Endothelial cell of umbilical vein (primary cell): ENCODE data around the gene TK1. TPM values are rescaled to one million over a fixed set of nuclear protein-coding genes. Genes with fewer than 3 reads are reported as not detected.

Experiments used
- BruUV-seq: library from RNA; stranded (reverse); fragments of 400-500 nt; replicated peaks from 2 replicates; lab custom pipeline; 2021; lab: Mats Ljungman, UMichigan
- CTCF ChIA-PET: fragments of 300-600, 350-600 bp; sonication (Branson Sonifier 250); formaldehyde crosslinking; loops from one replicate; lab custom pipeline; 2021; ENCODE audit warnings: antibody characterized with exemption, inconsistent platforms; lab: Charles Lee
- POLR2A ChIA-PET: fragments of 300-600, 350-600 bp; sonication (Branson Sonifier 250); formaldehyde crosslinking; loops from one replicate; lab custom pipeline; 2021; ENCODE audit warnings: antibody characterized with exemption, inconsistent platforms; lab: Charles Lee
- DNase-seq: peaks from one replicate; pipeline ENCODE4 v3.0.0-alpha.2; 2011; ENCODE audit warnings: low read depth, low spot score
- FAIRE-seq: peaks from 2 replicates; lab custom pipeline; 2011; peaks lifted over from hg19 to GRCh38; lab: Jason Lieb, UNC
- H2AFZ ChIP-seq: 2 replicates; pipeline ENCODE4 v1.6.0; 2012; ENCODE audit warnings: low read depth, low read length, control low read depth, inconsistent platforms
- H3K27ac ChIP-seq: 2 replicates; pipeline ENCODE4 v1.5.1; 2011; ENCODE audit warnings: low read depth, mild to moderate bottlenecking, control low read depth, low read length, moderate library complexity; ENCODE audit not compliant: insufficient read depth
- H3K27me3 ChIP-seq, 2 experiments: 2 replicates each; pipeline versions ENCODE4 v1.6.0 to v1.6.1; 2011; ENCODE audit warnings: low read length in 2 of 2, mixed read lengths in 1 of 2; ENCODE audit not compliant: control insufficient read depth in 2 of 2, insufficient read depth in 2 of 2
- H3K36me3 ChIP-seq, 2 experiments: 2 replicates in 1 of 2; 3 replicates in 1 of 2; pipeline ENCODE4 v1.5.1; 2011; ENCODE audit warnings: low read length in 2 of 2, mild to moderate bottlenecking in 1 of 2, moderate library complexity in 1 of 2; ENCODE audit not compliant: control insufficient read depth in 2 of 2, insufficient read depth in 2 of 2; ENCODE audit errors: extremely low read depth in 1 of 2
- H3K4me1 ChIP-seq: 3 replicates; pipeline ENCODE4 v1.5.1; 2011; ENCODE audit warnings: mild to moderate bottlenecking, low read length; ENCODE audit not compliant: control insufficient read depth, insufficient read depth; ENCODE audit errors: extremely low read depth
- H3K4me2 ChIP-seq: 2 replicates; pipeline ENCODE4 v1.6.1; 2011; ENCODE audit warnings: low read length, control low read depth, mixed read lengths; ENCODE audit not compliant: insufficient read depth
- H3K4me3 ChIP-seq, 3 experiments: fragments of 200-600 bp in 1 of 3; sonication (generic), shearing (Covaris generic) in 1 of 3; replicated peaks in 1 of 3; 2 replicates each; pipeline ENCODE4 v1.5.1; 2011 to 2016; ENCODE audit warnings: control low read depth in 3 of 3, low read length in 3 of 3, mild to moderate bottlenecking in 2 of 3, inconsistent platforms in 1 of 3, low read depth in 1 of 3, moderate library complexity in 1 of 3; ENCODE audit not compliant: insufficient read depth in 1 of 3
- H3K79me2 ChIP-seq: 2 replicates; pipeline ENCODE4 v1.6.0; 2012; ENCODE audit warnings: low read length, inconsistent platforms; ENCODE audit not compliant: control insufficient read depth, insufficient read depth
- H3K9ac ChIP-seq: replicated peaks from 2 replicates; pipeline ENCODE3; 2011; ENCODE audit warnings: low read length, control low read depth; ENCODE audit not compliant: insufficient read depth; ENCODE audit errors: extremely low read depth
- H3K9me1 ChIP-seq: replicated peaks from 3 replicates; pipeline ENCODE4 v1.6.0; 2011; ENCODE audit warnings: mild to moderate bottlenecking, low read length; ENCODE audit not compliant: control insufficient read depth, insufficient read depth; ENCODE audit errors: extremely low read depth
- H3K9me3 ChIP-seq: replicated peaks from 2 replicates; pipeline ENCODE4 v1.5.1; 2012; ENCODE audit warnings: low read length, inconsistent platforms; ENCODE audit not compliant: control insufficient read depth, insufficient read depth
- H4K20me1 ChIP-seq: replicated peaks from 2 replicates; pipeline ENCODE3; 2011; ENCODE audit warnings: mild to moderate bottlenecking, low read length; ENCODE audit not compliant: control insufficient read depth, insufficient read depth; ENCODE audit errors: extremely low read depth
- EZH2 ChIP-seq: IDR thresholded peaks from 2 replicates; pipeline ENCODE4 v1.6.1; 2012; ENCODE audit warnings: borderline replicate concordance, low read depth, mild to moderate bottlenecking, moderate library complexity, low read length, inconsistent platforms; ENCODE audit not compliant: severe bottlenecking
- FOS ChIP-seq: IDR thresholded peaks from 2 replicates; pipeline ENCODE4 v1.6.1; 2011; ENCODE audit warnings: mild to moderate bottlenecking, low read length, moderate library complexity, borderline replicate concordance; ENCODE audit not compliant: insufficient read depth
- GATA2 ChIP-seq: IDR thresholded peaks from 2 replicates; pipeline ENCODE4 v1.7.0; 2011; ENCODE audit warnings: low read depth, mild to moderate bottlenecking, moderate library complexity, mixed read lengths, low read length; ENCODE audit not compliant: insufficient read length, insufficient read depth
- JUN ChIP-seq: IDR thresholded peaks from 2 replicates; pipeline ENCODE4 v1.6.1; 2011; ENCODE audit warnings: borderline replicate concordance, low read depth; ENCODE audit not compliant: insufficient read length, insufficient read depth
- MYC ChIP-seq: IDR thresholded peaks from one replicate; pipeline ENCODE4 v1.6.1; 2011; ENCODE audit warnings: mild to moderate bottlenecking, low read depth, low read length
- POLR2A ChIP-seq: IDR thresholded peaks from 2 replicates; pipeline ENCODE4 v1.6.1; 2012; ENCODE audit warnings: low read depth, mild to moderate bottlenecking, control low read depth, low read length
- POLR2AphosphoS5 ChIP-seq: IDR thresholded peaks from 2 replicates; pipeline ENCODE4 v1.6.1; 2012; ENCODE audit warnings: low read depth, mild to moderate bottlenecking, control low read depth, low read length, moderate library complexity; ENCODE audit not compliant: insufficient read depth
- dilution Hi-C: fragments of 300-500 bp; cut with MboI; formaldehyde crosslinking; loops from one replicate; pipeline ENCODE4 v1.15.0; 2019; ENCODE audit warnings: low sequenced_read_pairs; ENCODE audit not compliant: extremely low pct_ligation_motif_present
- intact Hi-C: fragments of 100-400 bp; cut with micrococcal nuclease; formaldehyde crosslinking; loops from one replicate; pipeline ENCODE4 v1.10.0; 2022
- polyA plus RNA-seq, 4 experiments: library from polyadenylated mRNA; depleted of rRNA in 3 of 4; stranded (reverse) in 3 of 4; unstranded in 1 of 4; fragments of >200 nt; gene quantifications; 2 replicates each; pipeline versions ENCODE4 v1.2.1 to v1.2.3, GENCODE V29; 2011 to 2012; ENCODE audit warnings: missing spikeins in 1 of 4
- total RNA-seq: library from RNA; stranded (reverse); gene quantifications from 2 replicates; pipeline ENCODE4 v1.2.3, GENCODE V29; 2021
- TF ChIP-seq, protein P1 (sequence below): IDR thresholded peaks from 2 replicates; pipeline ENCODE4 v1.6.1; 2011; ENCODE audit not compliant: insufficient read depth, insufficient read length
- TF ChIP-seq, protein P2 (sequence below), 2 donors: IDR thresholded peaks; 1 replicate in 1 of 2; 2 replicates in 1 of 2; pipeline ENCODE4 v1.5.1; 2011; ENCODE audit warnings: low read length in 2 of 2, mild to moderate bottlenecking in 2 of 2, moderate library complexity in 2 of 2, control low read depth in 1 of 2, inconsistent platforms in 1 of 2, low read depth in 1 of 2; ENCODE audit not compliant: insufficient read depth in 1 of 2; ENCODE audit errors: extremely low read depth in 1 of 2

TK1 gene
- total and polyA plus RNA-seq, 2 donors (not counting 3 experiments of a cell fraction or from before 2014, with no cell fraction given), result 111 to 159 TPM

DNA sequence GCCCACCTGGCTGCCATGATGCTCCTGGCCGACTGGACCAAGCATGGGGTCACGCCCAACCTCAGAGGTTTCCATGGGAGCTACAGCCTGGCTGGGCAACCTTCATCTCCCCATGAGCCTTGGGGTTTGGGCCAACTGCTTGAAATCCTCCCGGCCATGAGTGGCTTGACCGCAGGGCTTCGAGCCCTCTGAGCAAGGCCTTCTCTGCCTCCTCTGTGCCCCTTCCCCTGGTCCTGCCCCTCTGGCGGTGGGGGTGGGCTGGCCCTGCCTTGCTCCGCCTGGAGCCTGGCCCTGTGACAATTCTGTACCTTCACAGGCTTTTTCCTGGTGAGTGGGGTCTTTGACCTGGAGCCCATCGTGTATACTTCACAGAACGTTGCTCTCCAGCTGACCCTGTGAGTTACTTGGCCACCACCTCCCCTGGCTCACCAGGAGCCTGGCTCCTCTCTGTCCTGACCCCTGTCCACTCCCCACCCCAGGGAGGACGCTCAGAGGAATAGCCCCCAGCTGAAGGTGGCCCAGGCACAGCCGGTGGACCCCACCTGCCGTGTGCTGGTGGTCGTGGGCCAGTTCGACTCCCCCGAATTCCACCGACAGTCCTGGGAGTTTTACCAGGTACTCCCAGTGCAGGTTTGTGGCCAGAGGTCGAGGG is 18.4 kb upstream of the TK1 start:
- dilution Hi-C loops, result no loop called here
- intact Hi-C loops, result no loop called here
- no peak overlapping the region for H3K4me3 ChIP-seq
- H3K4me2 ChIP-seq, result no peak overlapping the region
- TF ChIP-seq FOS (no peak), JUN (no peak), MYC (no peak), POLR2AphosphoS5 (no peak), EZH2 (no peak), GATA2 (no peak), POLR2A (no peak)
- TF ChIP-seq, protein P1, sequence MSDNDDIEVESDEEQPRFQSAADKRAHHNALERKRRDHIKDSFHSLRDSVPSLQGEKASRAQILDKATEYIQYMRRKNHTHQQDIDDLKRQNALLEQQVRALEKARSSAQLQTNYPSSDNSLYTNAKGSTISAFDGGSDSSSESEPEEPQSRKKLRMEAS, result no peak
- TF ChIP-seq, protein P2, sequence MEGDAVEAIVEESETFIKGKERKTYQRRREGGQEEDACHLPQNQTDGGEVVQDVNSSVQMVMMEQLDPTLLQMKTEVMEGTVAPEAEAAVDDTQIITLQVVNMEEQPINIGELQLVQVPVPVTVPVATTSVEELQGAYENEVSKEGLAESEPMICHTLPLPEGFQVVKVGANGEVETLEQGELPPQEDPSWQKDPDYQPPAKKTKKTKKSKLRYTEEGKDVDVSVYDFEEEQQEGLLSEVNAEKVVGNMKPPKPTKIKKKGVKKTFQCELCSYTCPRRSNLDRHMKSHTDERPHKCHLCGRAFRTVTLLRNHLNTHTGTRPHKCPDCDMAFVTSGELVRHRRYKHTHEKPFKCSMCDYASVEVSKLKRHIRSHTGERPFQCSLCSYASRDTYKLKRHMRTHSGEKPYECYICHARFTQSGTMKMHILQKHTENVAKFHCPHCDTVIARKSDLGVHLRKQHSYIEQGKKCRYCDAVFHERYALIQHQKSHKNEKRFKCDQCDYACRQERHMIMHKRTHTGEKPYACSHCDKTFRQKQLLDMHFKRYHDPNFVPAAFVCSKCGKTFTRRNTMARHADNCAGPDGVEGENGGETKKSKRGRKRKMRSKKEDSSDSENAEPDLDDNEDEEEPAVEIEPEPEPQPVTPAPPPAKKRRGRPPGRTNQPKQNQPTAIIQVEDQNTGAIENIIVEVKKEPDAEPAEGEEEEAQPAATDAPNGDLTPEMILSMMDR (IDR thresholded peaks at IDR 0.05; ENCODE audit: extremely low read depth in 1 of 2, insufficient read depth in 1 of 2, low read depth in 1 of 2, low read length in 2 of 2), result no peak
- H3K4me1 ChIP-seq, result no peaks in the 10 kb centered on the region
- no peaks in the 10 kb centered on the region for H3K9me1 ChIP-seq
- H3K27me3 ChIP-seq, result no peaks in the 10 kb centered on the region
- H3K79me2 ChIP-seq, result no peaks in the 10 kb centered on the region
- no peaks in the 10 kb centered on the region for H3K9me3 ChIP-seq
- FAIRE-seq (no peak), DNase-seq (no peak)
- H3K9ac ChIP-seq, result no peak overlapping the region
- CTCF ChIA-PET, result no interaction called here
- POLR2A ChIA-PET, result no interaction called here
- BruUV-seq, result no TSS peak
- no peak overlapping the region for H2AFZ ChIP-seq
- H3K36me3 ChIP-seq, result peaks cover 0 to 12% of the 10 kb centered on the region in 2 experiments
- no peaks in the 10 kb centered on the region for H4K20me1 ChIP-seq
- no peak overlapping the region for H3K27ac ChIP-seq
